Fibroblast of gingiva (primary cell): Measurements from ENCODE around the gene CAND2.

Experiments used
- DNase-seq: peaks from one replicate; pipeline ENCODE4 v3.0.0-alpha.2; 2011; ENCODE audit warnings: low read depth

Gene CAND2

DNA sequence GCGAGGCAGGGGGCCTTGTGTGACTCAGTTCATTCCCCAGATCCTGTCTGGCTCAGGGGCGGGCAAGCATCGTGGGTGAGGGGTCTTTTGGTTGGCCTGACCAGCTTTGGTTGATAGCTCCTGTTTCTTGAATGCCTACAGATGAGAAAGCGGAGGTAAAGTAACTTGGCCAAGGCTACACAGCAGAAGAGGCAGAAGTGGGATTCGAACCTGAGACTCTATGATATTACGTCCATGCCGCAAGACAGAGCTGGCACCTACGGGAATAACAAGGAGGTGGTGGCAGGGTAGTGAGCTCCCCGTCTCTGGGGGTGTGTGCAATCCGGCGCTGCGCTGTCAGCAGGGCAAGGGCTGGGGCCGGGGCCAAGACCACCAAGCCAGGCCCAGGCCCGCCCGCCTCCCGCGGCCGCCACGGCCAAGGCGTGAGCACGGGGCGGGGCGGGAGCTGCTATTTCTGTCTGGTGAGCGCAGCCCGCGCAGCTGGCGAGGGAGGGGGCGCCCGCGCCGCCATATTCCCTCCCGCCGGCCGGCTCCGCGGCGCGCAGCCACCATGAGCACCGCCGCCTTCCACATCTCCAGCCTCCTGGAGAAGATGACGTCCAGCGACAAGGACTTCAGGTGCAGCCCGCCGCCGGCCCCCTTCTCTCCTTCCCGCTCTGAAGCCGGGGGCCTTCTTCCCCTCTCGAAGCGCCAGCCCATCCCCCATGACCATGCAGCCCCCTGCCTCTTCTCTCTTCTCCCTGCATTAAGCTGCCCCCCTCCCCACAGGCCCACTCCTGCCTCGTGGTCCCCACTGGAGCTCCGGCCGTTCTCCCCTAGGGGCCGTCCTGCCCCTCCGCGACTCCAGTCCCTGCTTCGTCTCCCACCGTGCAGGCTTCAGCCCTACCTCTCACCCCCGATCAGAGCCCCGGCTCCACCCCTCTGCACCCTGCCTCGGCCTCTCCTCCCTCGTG is at the start of gene CAND2:
CAND2 (plus strand) TSS at position 510 of the 953 bp plus-strand sequence; CDS start at position 551, 41 bp downstream.
- DNase-seq: peak; percentile 24

DNA sequence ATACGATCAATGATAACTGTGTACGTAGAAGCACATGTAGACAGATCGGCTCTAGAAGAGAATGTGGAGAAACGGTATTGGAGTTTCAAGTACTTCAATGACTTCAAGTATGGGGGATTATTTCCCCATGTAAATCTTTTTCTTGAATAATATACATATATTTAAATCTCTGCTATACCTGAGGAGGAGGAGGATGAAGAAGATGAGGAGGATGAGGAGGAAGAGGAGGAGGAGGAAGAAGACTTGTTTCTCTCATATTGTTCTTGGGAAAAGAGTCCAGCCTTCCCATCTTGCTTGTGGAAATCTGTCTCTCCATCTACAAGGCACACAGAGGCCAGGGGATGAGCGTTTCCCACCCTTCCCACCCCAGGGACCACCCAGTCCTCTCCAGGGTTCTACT is 48.0 kb upstream of the CAND2 start:
- DNase-seq: no peak

DNA sequence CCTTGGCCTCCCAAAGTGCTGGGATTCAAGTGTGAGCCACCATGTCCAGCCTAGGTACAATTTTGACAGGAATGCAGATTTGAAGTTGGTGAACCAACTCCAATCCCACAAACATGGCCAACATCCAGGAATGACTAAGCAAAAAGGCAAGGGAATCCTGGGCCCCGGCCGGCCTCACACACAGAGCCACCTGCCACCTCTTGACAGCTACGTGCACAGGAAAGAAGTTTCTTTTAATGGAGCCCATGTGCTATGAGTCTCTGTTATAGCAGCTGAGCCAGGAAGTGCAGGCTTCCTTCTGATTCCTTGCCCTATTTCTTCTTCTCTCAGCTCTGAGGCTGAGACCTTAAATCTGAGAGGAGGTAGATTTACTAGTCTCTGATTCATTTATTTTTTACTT is 46.3 kb upstream of the CAND2 start:
- peak; percentile 63 for DNase-seq

DNA sequence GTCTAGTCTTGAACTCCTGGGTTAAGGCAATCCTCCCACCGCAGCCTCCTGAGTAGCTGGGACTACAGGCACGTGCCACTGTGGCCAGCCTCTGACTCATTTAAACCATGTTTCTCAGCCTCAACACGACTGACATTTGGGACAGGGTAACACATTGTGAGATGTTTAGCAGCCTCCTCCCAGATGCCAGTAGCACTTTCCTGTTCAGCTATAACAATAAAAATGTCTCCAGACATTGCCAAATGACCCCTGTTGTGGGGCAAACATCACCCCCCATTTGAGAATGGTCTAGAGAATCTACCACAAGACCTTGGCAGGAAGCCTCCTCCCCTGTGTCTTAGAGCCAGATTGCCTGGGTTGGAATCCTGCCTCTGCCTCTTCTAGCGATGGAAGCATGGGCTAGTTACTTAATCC is 45.8 kb upstream of the CAND2 start:
- DNase-seq: peak; percentile 89

DNA sequence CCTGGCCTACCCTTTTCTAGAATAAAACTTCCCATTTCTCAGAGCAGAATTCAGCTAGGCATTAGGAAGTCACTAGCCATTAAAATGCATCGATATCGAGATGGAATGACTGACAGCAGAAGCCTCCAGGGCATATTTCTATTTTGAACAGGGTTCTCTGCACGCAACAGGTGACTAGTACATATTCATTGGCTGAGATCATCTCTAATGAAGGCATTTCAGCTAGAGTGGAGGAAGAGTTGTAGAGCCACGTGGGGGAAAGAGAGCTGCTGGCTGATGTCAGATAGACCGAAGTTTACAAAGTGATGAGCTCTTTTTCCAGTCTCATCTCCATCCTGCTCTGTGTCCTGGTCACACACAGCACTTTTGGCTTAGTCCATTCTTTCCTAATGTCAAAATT is 44.9 kb upstream of the CAND2 start:
- DNase-seq: no peak

DNA sequence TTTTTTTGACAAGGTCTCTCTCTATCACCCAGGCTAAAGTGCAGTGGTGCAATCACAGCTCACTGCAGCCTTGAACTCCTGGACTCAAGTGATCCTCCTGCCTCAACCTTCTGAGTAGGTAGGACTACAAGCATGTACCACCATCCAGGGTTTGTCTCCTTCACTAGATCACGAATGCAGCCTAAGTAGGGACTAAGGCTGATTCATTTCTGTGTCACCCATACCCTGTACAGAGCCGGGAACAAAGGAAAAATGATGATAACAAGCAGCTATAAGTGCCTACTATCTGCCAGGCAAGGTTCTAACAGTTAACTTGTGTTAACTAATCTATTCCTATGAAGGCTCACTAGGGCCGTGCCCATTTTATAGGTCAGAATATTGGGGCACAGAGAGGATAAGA is 44.4 kb upstream of the CAND2 start:
- DNase-seq: no peak

DNA sequence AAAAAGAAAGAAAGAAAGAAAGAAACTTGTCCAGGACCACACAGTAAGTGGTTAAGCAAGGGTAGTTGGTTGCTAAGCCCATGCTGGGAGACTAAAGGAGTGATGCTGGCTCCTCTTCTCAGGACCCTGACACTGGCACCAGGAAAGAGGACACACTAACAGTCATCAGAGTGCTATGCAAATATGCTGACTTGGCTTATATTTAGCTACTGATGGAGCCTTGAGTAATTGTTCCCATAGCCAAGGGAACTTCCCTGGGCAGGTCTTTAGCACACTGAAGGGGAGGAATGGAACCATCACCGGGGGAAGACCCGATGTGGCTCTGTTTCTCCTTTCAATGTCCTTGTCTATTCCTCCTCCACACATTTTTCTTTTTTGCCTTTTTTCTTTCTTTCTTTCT is 43.7 kb upstream of the CAND2 start:
- DNase-seq: peak; percentile 15

DNA sequence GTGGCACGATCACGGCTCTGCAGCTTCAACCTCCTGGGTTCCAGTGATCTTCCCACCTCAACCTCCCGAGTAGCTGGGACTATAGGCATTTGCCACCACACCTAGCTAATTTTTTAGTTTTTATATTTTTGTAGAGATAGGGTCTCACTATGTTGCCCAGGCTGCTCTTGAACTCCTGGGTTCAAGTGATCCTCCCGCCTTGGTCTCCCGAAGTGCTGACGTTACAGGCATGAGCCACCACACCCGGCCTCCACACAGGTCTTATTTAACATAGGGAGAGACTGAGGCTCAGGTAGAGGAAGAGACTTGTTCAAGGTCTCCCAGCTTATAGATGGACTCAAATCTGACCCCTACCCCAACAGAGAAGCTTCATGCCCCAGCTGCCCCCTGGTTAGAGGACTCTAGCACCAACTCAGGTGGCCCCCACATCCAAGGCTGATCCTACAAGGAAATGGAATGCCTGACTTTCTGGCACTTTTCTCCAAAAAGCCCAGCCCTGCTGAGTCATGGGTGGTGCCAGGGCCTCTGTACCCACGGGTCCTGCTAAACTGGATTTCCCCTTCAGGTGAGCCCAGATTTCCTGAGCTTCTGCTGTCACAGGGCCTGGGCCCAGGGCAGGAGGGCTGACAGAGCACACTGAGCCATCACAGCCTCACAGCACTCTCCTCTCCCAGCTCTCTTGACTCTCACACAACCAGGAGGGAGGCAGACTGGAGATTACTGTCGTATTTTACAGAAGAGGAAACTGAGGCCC is 43.0 kb upstream of the CAND2 start:
- no peak for DNase-seq

DNA sequence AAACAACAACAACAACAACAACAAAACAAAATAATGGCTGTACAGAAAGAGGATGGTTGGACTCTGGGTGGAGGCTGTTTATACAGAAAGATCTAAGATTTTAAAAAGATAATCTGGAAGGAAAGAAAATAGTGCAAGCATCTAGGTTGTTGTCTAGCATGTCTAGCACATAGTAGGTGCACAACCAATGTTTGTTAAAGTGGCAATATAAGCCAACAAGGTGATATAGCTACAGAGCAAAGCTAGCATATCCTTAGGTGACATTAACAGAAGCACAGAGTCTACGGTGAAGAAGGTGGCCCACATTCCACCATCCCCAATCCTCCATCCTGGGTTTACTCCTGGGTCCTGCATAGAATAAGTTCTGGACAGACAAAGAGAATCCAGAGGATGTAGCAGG is 42.2 kb upstream of the CAND2 start:
- no peak for DNase-seq

DNA sequence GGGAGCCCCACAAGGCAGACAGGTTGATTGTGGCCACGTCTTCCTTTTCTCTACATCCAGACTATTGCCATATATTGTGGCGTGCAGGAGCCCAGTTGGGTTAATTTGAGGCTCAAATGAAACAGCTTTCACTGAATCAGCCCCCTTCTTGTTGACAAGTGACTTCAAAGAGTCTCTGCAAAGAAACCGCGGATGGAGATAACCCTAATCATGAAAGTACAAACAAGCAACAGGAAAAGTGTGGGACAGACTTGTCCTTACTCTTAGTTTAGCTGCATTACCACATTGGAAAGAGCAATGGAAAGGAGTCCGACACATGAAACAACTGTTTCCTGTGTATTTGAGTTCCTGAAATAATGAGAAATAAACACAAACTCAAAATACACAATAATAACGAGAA is 40.7 kb upstream of the CAND2 start:
- DNase-seq: no peak

DNA sequence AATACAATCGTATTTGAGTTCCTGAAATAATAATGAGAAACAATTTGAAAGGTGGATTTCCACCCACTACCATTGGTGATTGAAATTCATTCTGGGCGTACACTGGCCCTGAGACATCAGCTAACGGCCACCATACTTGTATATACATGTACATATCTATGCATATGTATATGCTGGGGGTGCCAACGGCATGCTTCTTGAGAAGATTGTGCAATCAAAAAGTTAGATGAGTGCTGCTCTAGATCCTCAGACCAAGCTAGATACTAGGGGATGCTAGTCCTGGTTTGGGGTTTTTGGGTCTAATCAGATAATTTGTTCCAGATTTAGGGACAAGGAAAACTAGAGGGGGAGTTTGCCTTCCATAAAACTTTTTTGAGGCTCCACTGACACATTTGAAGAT is 40.3 kb upstream of the CAND2 start:
- DNase-seq: no peak

DNA sequence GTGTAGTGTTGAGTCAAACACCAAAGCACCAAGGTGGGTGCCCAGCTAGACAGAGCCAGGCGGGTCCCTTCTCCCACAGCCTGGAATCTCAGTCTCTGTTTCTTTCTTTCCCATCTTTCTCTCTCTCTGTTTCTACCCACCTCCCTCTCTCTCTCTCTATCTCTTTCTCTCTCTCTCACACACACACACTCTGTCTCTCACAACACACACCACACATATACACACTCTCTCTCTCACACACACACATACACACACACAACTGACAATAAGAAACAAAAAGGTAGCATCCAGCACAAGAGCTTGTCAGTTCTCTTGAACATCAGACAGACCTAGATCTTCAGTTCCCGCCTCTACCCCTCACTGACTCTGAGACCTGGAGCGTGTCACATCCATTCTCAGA is 39.8 kb upstream of the CAND2 start:
- no peak for DNase-seq

DNA sequence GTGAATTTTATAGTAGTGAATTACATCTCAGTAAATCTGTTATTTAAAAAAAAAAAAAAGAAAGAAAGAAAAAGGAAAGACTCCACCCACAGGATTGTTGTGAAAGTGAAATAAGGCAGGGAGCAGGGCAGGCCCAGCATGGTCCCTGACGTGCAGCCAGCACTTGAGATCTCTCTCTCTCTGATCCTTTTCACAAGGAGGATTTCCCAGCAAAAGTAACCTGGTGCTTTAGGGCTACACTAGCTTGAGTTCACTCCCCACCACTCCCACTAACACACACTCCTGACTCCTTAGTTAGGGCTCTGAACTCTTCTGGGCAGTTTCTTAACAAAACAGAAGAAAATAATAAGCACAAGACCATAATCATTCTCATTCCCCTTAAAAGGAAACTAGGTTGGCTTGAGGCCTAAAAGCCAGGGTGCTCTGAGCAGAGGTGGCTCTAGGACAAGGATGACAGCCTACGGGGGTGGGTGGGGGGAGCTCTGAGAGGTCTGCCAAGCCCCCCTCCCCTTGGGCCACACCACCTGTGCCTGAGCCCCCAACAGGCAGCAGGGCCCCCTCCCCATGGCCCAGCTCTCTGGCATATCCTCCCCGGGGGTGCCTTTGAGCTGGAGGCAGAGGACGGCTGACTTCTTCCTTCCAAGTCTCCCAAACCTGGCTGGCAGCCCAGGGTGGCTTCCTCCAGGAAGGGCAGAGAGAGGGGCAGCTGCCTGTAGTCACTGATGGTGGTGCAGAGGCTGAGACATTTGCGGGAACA is 38.3 kb upstream of the CAND2 start:
- DNase-seq: peak; percentile 63

DNA sequence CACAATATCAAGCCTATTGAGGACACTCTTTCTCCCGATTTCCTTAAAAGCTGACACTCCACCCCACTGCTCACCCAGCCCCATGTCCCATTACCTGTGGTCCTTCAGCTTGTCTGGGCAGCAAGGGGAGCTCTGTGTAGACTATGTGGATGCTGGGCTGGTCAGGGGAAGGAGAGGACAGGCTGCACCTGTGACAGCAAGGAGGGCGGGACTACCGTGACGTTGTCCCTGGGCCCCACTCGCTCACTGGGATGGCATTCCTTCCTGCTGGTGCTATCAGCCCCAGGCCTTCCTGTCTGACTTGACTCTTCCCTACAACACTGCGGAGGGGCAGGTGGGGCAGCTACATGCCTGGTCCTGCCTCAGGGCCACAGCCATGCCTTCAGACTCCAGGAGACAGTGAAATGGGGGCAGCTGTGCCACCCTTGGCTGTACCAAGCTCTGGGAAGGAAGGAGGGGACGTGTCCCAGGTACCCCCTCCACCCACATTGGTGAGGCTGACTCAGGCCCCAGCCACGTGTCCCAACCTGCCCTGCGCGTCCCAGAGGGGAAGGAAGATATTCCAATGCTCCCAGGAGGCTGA is 37.3 kb upstream of the CAND2 start, which contains the start of gene TMEM40:
TMEM40 (minus strand) TSS at position 163 of the 583 bp plus-strand sequence. CDS start 9,427 bp downstream, outside the sequence.
- no peak for DNase-seq

DNA sequence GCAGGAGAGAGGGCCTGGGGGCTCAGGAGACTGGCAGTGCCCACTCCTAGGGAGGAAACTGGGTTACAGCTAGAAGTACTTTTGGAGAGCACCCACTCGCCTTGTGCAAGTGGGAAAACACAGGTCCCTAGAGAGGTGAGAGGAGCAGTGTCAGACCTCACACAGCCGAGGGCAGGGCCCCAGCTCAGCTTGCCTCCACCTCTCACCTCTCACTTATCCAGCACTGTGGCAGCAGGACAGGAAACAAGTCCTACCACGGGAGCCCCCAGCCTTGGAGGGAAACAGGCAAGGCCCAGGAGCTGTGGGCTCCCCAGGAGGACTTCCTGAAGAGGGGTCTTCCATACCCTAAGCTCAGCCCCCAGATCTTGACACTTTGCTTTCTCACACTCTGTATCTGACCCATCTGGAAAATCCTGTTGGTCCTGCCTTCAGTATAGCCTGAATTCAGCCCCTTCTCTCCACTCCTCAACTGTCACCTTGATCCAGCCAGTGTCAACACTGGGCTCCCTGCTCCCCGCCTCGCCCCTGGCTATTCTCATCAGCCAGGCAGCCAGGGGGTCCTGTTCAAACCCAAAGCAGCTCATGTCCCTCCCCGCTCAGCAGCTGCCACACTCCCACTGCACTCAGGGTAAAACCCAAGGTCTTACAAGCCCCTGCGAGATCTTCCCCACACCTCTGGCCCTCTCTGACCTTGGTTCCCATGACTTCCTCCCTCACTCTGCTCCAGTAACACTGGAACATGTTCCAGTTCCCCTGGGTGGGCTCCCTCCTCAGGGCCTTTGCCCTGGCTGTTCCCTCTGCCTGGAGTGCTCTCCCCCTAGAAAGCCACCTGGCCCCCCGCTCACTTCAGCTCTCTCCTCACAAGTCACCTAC is 36.6 kb upstream of the CAND2 start:
- no peak for DNase-seq

DNA sequence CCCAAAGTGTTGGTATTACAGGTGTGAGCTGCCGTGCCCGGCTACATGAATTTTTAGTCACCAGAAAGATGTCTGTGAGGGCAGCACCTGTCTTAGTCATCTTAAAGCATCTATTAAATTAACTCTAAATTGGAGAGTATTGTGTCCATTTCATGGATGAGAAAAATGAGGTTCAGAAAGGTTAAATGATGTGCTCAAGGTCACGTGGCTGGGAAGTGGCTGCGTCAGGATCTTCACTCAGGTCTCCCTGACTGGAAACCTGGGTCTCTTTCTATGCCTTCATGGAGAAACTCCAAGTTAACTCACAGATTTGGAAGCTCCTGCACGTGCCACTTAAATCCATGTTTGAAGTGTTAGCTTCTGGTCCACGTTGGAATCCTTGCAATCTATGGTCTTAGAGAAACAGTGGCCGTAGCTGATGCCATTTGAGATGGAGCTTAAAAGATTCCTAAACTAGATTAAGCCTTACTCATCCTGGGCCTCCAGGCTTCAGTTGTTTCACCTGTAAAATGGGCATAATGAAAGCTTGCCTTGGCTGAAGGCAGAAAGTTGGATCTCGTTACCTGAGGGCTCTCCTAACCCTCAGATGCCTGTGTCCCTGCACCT is 32.2 kb upstream of the CAND2 start:
- no peak for DNase-seq

DNA sequence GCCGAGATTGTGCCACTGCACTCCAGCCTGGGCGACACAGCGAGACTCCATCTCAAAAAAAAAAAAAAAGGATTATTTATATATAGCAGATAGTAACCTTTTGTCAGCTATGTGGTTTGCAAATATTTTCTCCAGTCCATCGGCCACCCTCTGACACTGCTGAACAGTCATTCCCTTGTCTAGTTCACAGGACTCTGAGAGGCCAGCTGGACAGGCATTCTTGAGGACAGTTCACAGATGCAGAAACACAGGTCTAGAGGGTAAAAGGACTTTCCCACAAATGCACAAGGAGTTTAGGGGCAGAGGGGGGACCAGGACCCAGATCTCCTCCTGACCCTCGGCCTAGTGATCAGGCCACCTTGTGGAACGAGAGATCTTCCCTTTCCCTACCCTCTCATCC is 29.9 kb upstream of the CAND2 start:
- DNase-seq: no peak

DNA sequence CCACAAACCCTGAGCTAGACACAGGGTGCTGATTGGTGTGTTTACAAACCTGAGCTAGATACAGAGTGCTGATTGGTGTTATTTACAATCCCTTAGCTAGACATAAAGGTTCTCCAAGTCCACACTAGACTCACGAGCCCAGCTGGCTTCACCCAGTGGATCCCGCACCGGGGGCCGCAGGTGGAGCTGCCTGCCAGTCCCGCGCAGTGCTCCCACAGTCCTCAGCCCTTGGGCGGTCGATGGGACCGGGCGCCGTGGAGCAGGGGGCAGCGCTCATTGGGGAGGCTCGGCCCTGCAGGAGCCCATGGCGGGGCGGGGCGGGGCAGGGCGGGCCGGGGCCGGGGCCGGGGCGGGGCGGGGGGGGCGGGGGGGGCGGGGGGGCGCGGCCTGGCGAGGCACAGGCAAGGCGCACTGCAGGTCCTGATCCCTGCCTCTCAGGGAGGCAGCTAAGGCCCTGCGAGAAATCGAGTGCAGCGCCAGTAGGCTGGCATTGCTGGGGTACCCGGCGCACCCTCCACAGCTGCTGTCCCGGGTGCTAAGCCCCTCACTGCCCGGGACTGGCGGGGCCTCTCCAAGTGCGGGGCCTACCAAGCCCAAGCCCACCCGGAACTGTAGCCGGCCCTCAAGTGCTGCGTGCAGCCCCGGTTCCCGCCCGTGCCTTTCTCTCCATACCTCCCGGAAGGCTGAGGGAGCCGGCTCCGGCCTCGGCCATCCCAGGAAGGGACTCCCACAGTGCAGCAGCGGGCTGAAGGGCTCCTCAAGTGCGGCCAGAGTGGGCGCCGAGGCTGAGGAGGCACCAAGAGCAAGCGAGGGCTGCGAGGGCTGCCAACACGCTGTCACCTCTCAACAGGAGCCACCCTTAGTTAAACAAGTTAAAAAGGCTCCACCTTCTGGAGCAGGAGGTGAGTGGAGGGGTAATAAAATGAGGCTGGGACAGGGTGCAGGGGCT is 27.6 kb upstream of the CAND2 start:
- no peak for DNase-seq

DNA sequence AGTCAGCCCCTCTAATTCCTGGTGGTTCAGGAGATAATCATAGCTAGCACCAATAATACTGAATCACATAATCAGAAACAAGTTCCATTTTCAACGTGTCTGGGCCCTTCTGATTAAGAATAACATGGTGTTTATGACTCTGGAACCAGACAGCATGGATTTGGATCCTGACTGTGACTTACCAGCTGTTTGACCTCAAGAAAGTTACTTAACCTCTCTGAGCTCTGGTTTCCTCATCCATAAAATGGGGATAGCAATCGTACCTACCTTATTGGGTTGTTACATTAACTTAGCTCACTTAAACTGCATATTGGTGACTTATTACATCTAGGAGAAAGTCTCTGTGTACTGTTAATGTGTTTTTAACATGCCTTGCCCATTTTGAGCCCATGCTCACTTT is 26.7 kb upstream of the CAND2 start:
- no peak for DNase-seq
